Fibroblast of lung (primary cell): ENCODE results near the gene RUNX1. TPM values are rescaled to one million over a fixed set of nuclear protein-coding genes. Genes with fewer than 3 reads are reported as not detected.
A peak's percentile ranks its signal among the peaks of the same experiment; 100 is the strongest.
"Not testable (repeated sequence)": the region's sequence is repeated elsewhere in the genome, so short reads cannot be mapped to it uniquely, and the experiment has no call there.

ENCODE experiments used
- DNase-seq, 2 donors: peaks; one replicate each; pipeline versions ENCODE4 v3.0.0 to v3.0.0-alpha.2; 2010; ENCODE audit warnings: low read depth in 2 of 2
- H2AFZ ChIP-seq: 2 replicates; pipeline ENCODE4 v1.5.1; 2012; ENCODE audit warnings: low read length, control low read depth, inconsistent platforms
- H3K27ac ChIP-seq: 2 replicates; pipeline ENCODE4 v1.5.1; 2011; ENCODE audit warnings: low read length, control low read depth; ENCODE audit not compliant: insufficient read depth
- H3K27me3 ChIP-seq: 2 replicates; pipeline ENCODE4 v1.5.1; 2011; ENCODE audit warnings: mild to moderate bottlenecking, low read length; ENCODE audit not compliant: control insufficient read depth, insufficient read depth
- H3K36me3 ChIP-seq: 2 replicates; pipeline ENCODE4 v1.5.1; 2011; ENCODE audit warnings: low read length; ENCODE audit not compliant: control insufficient read depth, insufficient read depth
- H3K4me1 ChIP-seq: 2 replicates; pipeline ENCODE4 v1.5.1; 2011; ENCODE audit warnings: low read length; ENCODE audit not compliant: control insufficient read depth, insufficient read depth; ENCODE audit errors: extremely low read depth
- H3K4me2 ChIP-seq: 2 replicates; pipeline ENCODE4 v1.5.1; 2011; ENCODE audit warnings: low read length, control low read depth; ENCODE audit not compliant: insufficient read depth; ENCODE audit errors: extremely low read depth
- H3K4me3 ChIP-seq, 4 experiments: fragments of 200-600 bp in 1 of 4; sonication (generic) in 1 of 4; replicated peaks in 1 of 4; 2 replicates each; pipeline ENCODE4 v1.5.1; 2011 to 2016; ENCODE audit warnings: low read length in 4 of 4, low read depth in 3 of 4, mild to moderate bottlenecking in 3 of 4, control low read depth in 2 of 4, inconsistent platforms in 1 of 4, mixed read lengths in 1 of 4; ENCODE audit not compliant: insufficient read depth in 1 of 4; ENCODE audit errors: control extremely low read depth in 1 of 4
- H3K79me2 ChIP-seq: 2 replicates; pipeline ENCODE4 v1.5.1; 2012; ENCODE audit warnings: mild to moderate bottlenecking, low read length, inconsistent platforms; ENCODE audit not compliant: control insufficient read depth, insufficient read depth
- H3K9ac ChIP-seq: 2 replicates; pipeline ENCODE4 v1.5.1; 2011; ENCODE audit warnings: mild to moderate bottlenecking, low read length, control low read depth; ENCODE audit not compliant: insufficient read depth
- H3K9me3 ChIP-seq: 2 replicates; pipeline ENCODE4 v1.5.1; 2012; ENCODE audit warnings: low read depth, low read length; ENCODE audit not compliant: control insufficient read depth, insufficient read depth
- H4K20me1 ChIP-seq: 2 replicates; pipeline ENCODE4 v1.5.1; 2011; ENCODE audit warnings: low read length; ENCODE audit not compliant: control insufficient read depth, insufficient read depth; ENCODE audit errors: extremely low read depth
- CTCF ChIP-seq, 2 donors: IDR thresholded peaks in 1 of 2; conservative IDR thresholded peaks in 1 of 2; 1 replicate in 1 of 2; 2 replicates in 1 of 2; pipeline ENCODE4 v1.5.1; 2011 to 2012; ENCODE audit warnings: low read length in 2 of 2, control low read depth in 1 of 2, inconsistent platforms in 1 of 2, low read depth in 1 of 2, mild to moderate bottlenecking in 1 of 2
- EZH2 ChIP-seq: IDR thresholded peaks from 2 replicates; pipeline ENCODE4 v1.5.1; 2012; ENCODE audit warnings: low read length, control low read depth, mild to moderate bottlenecking; ENCODE audit errors: missing control alignments
- polyA plus RNA-seq, 2 donors: library from polyadenylated mRNA; depleted of rRNA in 1 of 2; stranded (reverse) in 1 of 2; unstranded in 1 of 2; fragments of >200 nt; gene quantifications; 2 replicates each; pipeline ENCODE4 v1.2.1, GENCODE V29; 2011 to 2012; ENCODE audit warnings: missing spikeins in 1 of 2
- total RNA-seq: library from RNA; depleted of rRNA; stranded (reverse); fragments of >200 nt; gene quantifications from 2 replicates; pipeline ENCODE4 v1.2.1, GENCODE V29; 2014

Gene RUNX1
- total and polyA plus RNA-seq, 2 donors (not counting 1 experiment from before 2014, with no cell fraction given) = 23.1 to 41.6 TPM

- Histone ChIP-seq H3K36me3 (no peaks in the 10 kb centered on the region), H3K4me2 (no peak overlapping the region), H3K4me1 (peaks cover 16% of the 10 kb centered on the region), H3K4me3 (no peak overlapping the region), H3K9ac (no peak overlapping the region), H3K27me3 (no peaks in the 10 kb centered on the region), H3K27ac (no peak overlapping the region), H3K79me2 (no peaks in the 10 kb centered on the region), H4K20me1 (no peaks in the 10 kb centered on the region), H3K9me3 (no peaks in the 10 kb centered on the region), H2AFZ (no peak overlapping the region)
- DNase-seq = peak in 1 of 2 donors; percentile 51
- TF ChIP-seq CTCF (conservative IDR thresholded peaks at IDR 0.05 in 1 of 2, IDR thresholded peaks at IDR 0.05 in 1 of 2; ENCODE audit: low read depth in 1 of 2, low read length in 2 of 2) = no peak
Measured at GRCh38 chr21:34968414-34969333, 80.4 kb downstream of the RUNX1 start.

- Histone ChIP-seq H3K79me2 (no peaks in the 10 kb centered on the region), H3K4me2 (no peak overlapping the region)
- peak in 1 of 2 donors; percentile 23 for DNase-seq
Measured at GRCh38 chr21:34967509-34968289, 81.4 kb downstream of the RUNX1 start.

GRCh38 chr21:34966881-34967280, 82.2 kb downstream of the RUNX1 start:
- not testable (repeated sequence) for H3K79me2 ChIP-seq

More at GRCh38 chr21:34967509-34968289, 81.4 kb downstream of the RUNX1 start:
- Histone ChIP-seq H3K27me3 (no peaks in the 10 kb centered on the region), H3K9me3 (no peaks in the 10 kb centered on the region), H3K4me1 (peaks cover 16% of the 10 kb centered on the region), H3K9ac (no peak overlapping the region), H4K20me1 (no peaks in the 10 kb centered on the region), H2AFZ (peak overlapping the region; percentile 39), H3K36me3 (no peaks in the 10 kb centered on the region), H3K27ac (no peak overlapping the region), H3K4me3 (no peak overlapping the region)
- no peak for TF ChIP-seq EZH2

More at GRCh38 chr21:34966881-34967280, 82.2 kb downstream of the RUNX1 start:
- DNase-seq, H3K36me3 ChIP-seq, H3K27me3 ChIP-seq, H3K4me3 ChIP-seq, H2AFZ ChIP-seq, H3K27ac ChIP-seq, H3K9me3 ChIP-seq, H3K9ac ChIP-seq, H3K4me2 ChIP-seq, H4K20me1 ChIP-seq: not testable (repeated sequence)
- peaks cover 16% of the 10 kb centered on the region for H3K4me1 ChIP-seq
